ENCODE data around the gene ZBED3. TPM values are rescaled to one million over a fixed set of nuclear protein-coding genes. Genes with fewer than 3 reads are reported as not detected.

Gene ZBED3
- total RNA-seq, 1 donor from 2014 or later = 13.4 TPM

- DNase-seq (no peak), ATAC-seq (peak in 1 of 2 donors; percentile 51)
- TF ChIP-seq CTCF (IDR thresholded peaks at IDR 0.05) = no peak
- H3K27ac ChIP-seq = no peak overlapping the region
- H3K9me3 ChIP-seq = no peaks in the 10 kb centered on the region
- no peaks in the 10 kb centered on the region for H3K4me1 ChIP-seq
- peaks cover 45% of the 10 kb centered on the region for H3K36me3 ChIP-seq
- H3K27me3 ChIP-seq (ENCODE audit: low read depth) = no peaks in the 10 kb centered on the region
- no peak overlapping the region for H3K4me3 ChIP-seq
- intact Hi-C loops (cut with DNase I) = no loop called here
Observed at GRCh38 chr5:77065256-77065655, 21.8 kb downstream of the ZBED3 start.

- Histone ChIP-seq H3K4me1 (no peaks in the 10 kb centered on the region), H3K27me3 (ENCODE audit: low read depth) (no peaks in the 10 kb centered on the region), H3K9me3 (no peaks in the 10 kb centered on the region), H3K36me3 (peaks cover 57% of the 10 kb centered on the region), H3K27ac (no peak overlapping the region), H3K4me3 (no peak overlapping the region)
- intact Hi-C loops (cut with DNase I) = no loop called here
- ATAC-seq (no peak), DNase-seq (no peak)
- no peak for TF ChIP-seq CTCF (IDR thresholded peaks at IDR 0.05)
Observed at GRCh38 chr5:77064040-77064439, 23.0 kb downstream of the ZBED3 start.

GRCh38 chr5:77046416-77047073 is 40.5 kb downstream of the ZBED3 start:
- no peak for DNase-seq
- TF ChIP-seq CTCF (IDR thresholded peaks at IDR 0.05) = no peak
- Histone ChIP-seq H3K4me3 (no peak overlapping the region), H3K27ac (no peak overlapping the region), H3K36me3 (peaks cover 58% of the 10 kb centered on the region), H3K4me1 (no peaks in the 10 kb centered on the region), H3K27me3 (ENCODE audit: low read depth) (no peaks in the 10 kb centered on the region), H3K9me3 (no peaks in the 10 kb centered on the region)
- no peak for ATAC-seq
- intact Hi-C loops (cut with DNase I) = no loop called here

GRCh38 chr5:77035950-77036349 is 51.1 kb downstream of the ZBED3 start:
- DNase-seq (no peak), ATAC-seq (no peak)
- no peak for TF ChIP-seq CTCF (IDR thresholded peaks at IDR 0.05)
- Histone ChIP-seq H3K9me3 (no peaks in the 10 kb centered on the region), H3K27ac (no peak overlapping the region), H3K36me3 (peaks cover 57% of the 10 kb centered on the region), H3K4me1 (peaks cover 11% of the 10 kb centered on the region), H3K27me3 (ENCODE audit: low read depth) (no peaks in the 10 kb centered on the region), H3K4me3 (no peak overlapping the region)
- intact Hi-C loops (cut with DNase I) = no loop called here

DNA sequence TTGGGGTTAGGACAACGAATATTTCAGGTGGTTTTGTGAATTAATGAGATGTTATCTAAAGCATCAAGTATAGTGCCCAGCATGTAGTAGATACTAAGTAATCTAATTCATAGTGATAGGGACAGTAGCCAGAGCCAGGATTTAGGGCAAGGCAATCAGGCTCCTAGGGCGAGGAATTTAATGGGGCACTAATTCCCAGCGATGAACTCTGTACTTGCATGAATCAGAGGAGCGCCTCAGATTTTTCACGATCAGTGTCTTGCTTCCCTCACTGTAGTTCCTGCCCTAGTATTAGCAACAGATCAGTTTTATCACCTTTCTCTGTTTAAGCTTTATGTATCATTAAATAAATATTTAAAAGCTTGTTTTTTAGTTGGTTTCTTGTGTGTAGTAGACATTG is 53.7 kb downstream of the ZBED3 start:
- Histone ChIP-seq H3K36me3 (peaks cover 38% of the 10 kb centered on the region), H3K9me3 (no peaks in the 10 kb centered on the region), H3K27me3 (ENCODE audit: low read depth) (no peaks in the 10 kb centered on the region), H3K27ac (no peak overlapping the region), H3K4me3 (no peak overlapping the region), H3K4me1 (peaks cover 12% of the 10 kb centered on the region)
- TF ChIP-seq CTCF (IDR thresholded peaks at IDR 0.05) = no peak
- ATAC-seq (no peak), DNase-seq (no peak)
- intact Hi-C loops (cut with DNase I) = no loop called here

Measured in lower lobe of right lung (tissue), 2 donors.